Mucosa of descending colon (tissue), 3 donors: ENCODE data around the gene CLDN10. TPM values are rescaled to one million over a fixed set of nuclear protein-coding genes. Genes with fewer than 3 reads are reported as not detected.
A peak's percentile ranks its signal among the peaks of the same experiment; 100 is the strongest.

ENCODE experiments used
- ATAC-seq: fragments of 200-7000 bp; cut with Tn5 transposase; one replicate; pipeline ENCODE4 v1.9.1; 2020; ENCODE audit warnings: mild to moderate bottlenecking, moderate library complexity
- DNase-seq, 3 donors: peaks; one replicate each; pipeline ENCODE4 v3.0.0-alpha.2; 2020
- H3K36me3 ChIP-seq: fragments of 200-600 bp; one replicate; pipeline ENCODE4 v1.8.0; 2021; ENCODE audit warnings: low read depth, mild to moderate bottlenecking
- H3K4me1 ChIP-seq: fragments of 200-600 bp; one replicate; pipeline ENCODE4 v1.8.0; 2021; ENCODE audit warnings: low read depth, mild to moderate bottlenecking
- H3K4me3 ChIP-seq: fragments of 200-600 bp; one replicate; pipeline ENCODE4 v1.8.0; 2021; ENCODE audit warnings: mild to moderate bottlenecking
- H3K9me3 ChIP-seq: fragments of 200-600 bp; one replicate; pipeline ENCODE4 v1.8.0; 2021; ENCODE audit warnings: mild to moderate bottlenecking
- intact Hi-C, 2 donors: fragments of 100-400 bp; cut with DNase I in 1 of 2; cut with micrococcal nuclease in 1 of 2; formaldehyde crosslinking; loops; one replicate each; pipeline versions ENCODE4 v1.11.0 to v1.11.1; 2022; cut with DNase I, micrococcal nuclease
- total RNA-seq, 3 donors: library from RNA; stranded (reverse); fragmentation: NEBNext Ultra II Directional in 2 of 3; extraction: Animal tissue kit (Norgen Biotek cat#: 25700) in 2 of 3; gene quantifications; one replicate each; pipeline versions ENCODE4 v1.2.1 to v1.2.4, GENCODE V29; 2021 to 2023
- TF ChIP-seq, protein P1 (sequence below): fragments of 200-600 bp; IDR thresholded peaks from one replicate; pipeline ENCODE4 v1.8.0; 2022; ENCODE audit warnings: antibody characterized with exemption, mild to moderate bottlenecking
- donor health status: DM: no; HTN: no; CAD: no; lungs with moderate emphysema.
- donor health status: DM: no; HTN: no; CAD: no.
- donor health status: DM: no; HTN: yes; CAD: no.

The CLDN10 gene
- total RNA-seq, 3 donors from 2014 or later, result 0.43 TPM; not detected in 2

DNA sequence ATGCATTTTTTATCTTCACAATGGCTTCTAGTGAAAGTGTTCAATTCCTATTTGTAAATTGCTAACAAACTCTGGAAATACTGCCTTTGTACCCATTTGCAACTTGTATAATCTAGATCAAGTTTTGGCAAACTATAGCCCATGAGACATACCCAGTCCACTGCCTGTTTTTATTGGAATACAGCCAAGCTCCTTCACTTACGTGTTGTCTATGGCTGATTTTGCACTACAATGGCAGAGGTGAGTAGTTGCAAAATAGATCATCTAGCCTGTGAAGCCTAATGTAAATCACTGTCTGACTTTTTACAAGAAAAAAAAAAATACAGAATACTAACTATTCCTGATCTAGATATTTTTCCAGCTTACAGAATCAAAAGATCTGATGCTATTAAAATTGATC is 54.8 kb downstream of the CLDN10 start:
- TF ChIP-seq, protein P1, sequence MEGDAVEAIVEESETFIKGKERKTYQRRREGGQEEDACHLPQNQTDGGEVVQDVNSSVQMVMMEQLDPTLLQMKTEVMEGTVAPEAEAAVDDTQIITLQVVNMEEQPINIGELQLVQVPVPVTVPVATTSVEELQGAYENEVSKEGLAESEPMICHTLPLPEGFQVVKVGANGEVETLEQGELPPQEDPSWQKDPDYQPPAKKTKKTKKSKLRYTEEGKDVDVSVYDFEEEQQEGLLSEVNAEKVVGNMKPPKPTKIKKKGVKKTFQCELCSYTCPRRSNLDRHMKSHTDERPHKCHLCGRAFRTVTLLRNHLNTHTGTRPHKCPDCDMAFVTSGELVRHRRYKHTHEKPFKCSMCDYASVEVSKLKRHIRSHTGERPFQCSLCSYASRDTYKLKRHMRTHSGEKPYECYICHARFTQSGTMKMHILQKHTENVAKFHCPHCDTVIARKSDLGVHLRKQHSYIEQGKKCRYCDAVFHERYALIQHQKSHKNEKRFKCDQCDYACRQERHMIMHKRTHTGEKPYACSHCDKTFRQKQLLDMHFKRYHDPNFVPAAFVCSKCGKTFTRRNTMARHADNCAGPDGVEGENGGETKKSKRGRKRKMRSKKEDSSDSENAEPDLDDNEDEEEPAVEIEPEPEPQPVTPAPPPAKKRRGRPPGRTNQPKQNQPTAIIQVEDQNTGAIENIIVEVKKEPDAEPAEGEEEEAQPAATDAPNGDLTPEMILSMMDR, result no peak
- DNase-seq (no peak), ATAC-seq (no peak)
- Histone ChIP-seq H3K4me1 (no peaks in the 10 kb centered on the region), H3K9me3 (no peaks in the 10 kb centered on the region), H3K36me3 (no peaks in the 10 kb centered on the region), H3K4me3 (no peak overlapping the region)
- intact Hi-C loops, result no loop called here

DNA sequence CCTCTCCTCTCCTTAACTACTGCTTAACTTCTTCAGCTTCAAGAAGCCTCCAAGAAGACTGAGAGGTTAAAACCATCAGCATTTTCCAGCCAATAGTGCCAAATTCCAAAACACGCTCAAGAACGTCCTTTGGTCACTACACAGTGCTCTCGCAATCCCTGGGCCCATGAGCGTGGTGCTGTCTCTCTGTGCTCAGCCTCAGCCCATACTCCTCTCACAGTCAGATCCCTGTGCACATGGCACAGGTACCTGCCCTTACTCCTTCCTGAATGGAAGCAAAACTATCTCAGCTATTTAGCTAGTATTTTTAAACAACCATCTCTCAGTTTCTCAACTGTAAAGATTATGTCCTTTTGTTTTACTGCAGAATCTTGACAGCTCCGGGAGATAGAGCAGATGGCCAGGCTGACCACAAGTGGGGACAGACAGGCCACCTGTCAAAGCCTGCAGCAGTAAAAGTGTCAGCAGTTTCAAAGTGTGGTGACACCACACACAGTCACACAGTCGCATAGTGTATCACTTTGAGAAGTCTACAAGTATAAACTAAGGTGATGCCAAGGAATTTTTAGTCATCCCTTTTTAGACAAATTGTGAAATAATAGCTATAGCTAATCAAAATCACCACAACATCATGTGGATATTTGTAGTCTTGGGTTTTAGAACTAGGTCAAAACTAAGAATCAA is 56.3 kb downstream of the CLDN10 start:
- no peak overlapping the region for H3K4me3 ChIP-seq
- TF ChIP-seq, protein P1, result no peak
- DNase-seq, result no peak
- no peaks in the 10 kb centered on the region for H3K9me3 ChIP-seq
- no peaks in the 10 kb centered on the region for H3K4me1 ChIP-seq
- H3K36me3 ChIP-seq, result no peaks in the 10 kb centered on the region
- intact Hi-C loops, result no loop called here
- no peak for ATAC-seq

DNA sequence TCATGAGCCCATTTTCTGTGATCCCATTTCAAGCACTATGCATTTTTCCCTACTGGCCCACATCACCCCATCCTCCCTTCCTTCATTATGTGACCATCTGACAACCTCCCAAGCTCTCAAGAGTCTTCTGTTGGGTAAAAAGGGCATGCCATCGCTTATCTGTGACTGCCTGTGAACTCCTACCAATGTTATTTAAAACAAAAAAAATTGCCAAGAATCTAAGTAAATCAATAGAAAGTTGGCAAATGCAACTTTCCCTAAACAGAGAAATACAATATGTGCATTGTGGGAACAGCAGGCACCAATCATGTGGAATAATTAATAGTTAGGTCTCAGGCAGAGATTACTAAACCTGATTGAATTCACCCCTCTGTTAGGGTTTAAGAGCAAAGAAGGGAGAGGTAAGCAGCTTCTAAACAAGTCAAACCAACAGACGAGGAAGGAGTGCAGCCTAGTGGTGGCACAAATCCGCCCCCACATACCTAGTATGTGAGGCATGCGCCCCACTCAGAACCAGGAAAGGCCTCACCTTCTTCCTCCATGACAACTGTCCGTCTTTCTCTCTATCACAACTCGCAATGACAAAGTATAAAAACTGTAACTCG is 62.2 kb downstream of the CLDN10 start:
- TF ChIP-seq, protein P1, result no peak
- intact Hi-C loops, result no loop called here
- H3K4me3 ChIP-seq, result no peak overlapping the region
- H3K36me3 ChIP-seq, result no peaks in the 10 kb centered on the region
- no peaks in the 10 kb centered on the region for H3K4me1 ChIP-seq
- no peak for ATAC-seq
- DNase-seq, result no peak
- no peaks in the 10 kb centered on the region for H3K9me3 ChIP-seq

DNA sequence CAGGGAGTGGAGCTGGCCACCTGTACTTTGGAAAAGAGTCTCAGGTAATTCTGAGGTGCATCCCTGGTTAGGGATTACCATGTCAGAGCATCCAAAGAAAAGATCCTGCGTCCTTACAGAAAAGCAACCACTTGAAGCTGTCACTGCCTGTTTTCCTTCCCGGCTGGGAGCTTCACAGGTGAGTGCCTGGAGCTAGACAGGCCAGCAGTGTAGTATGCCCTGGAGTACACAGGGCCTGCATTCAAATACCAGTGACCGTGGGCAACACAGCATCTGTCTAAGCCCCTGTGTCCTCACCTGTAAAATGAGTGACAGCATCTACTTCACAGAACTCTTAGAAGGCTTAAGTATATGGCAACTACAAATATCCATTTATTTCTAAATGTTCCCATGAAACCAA is 63.0 kb downstream of the CLDN10 start:
- no peaks in the 10 kb centered on the region for H3K36me3 ChIP-seq
- ATAC-seq, result no peak

DNA sequence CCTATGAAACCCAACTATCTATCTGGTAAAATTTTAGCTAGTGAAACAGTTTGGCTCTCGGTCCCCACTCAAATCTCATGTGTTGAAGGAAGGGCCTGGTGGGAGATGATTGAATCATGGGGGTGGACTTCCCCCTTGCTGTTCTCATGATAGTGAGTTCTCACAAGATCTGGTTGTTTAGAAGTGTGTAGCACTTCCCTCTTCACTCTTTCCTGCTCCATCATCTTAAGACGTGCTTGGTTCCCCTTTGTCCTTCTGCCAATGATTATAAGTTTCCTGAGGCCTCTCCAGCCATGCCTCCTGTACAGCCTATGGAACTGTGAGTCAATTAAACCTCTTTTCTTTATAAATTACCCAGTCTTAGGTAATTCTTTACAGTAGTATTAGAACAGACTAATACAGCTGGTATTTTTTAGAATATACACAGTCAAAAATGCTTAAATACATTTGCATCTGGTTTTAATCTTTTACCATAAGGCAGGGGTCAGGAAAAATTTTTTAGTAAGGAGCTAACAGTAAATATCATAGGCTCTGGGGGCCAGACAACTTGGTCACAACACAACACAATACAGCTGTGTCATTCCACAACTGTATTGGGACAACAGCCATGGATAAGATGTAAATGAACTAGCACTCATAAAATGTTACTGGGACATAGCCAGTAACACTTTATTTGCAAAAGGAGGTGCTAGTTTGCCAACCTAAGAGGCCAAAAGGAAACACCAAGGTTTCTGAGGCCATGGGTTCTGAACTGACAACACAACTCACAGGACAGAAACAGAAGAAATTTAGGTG is 67.7 kb downstream of the CLDN10 start:
- peak; percentile 86 for ATAC-seq
- H3K36me3 ChIP-seq, result no peaks in the 10 kb centered on the region
- TF ChIP-seq, protein P1, result no peak
- no peak for DNase-seq
- no peaks in the 10 kb centered on the region for H3K9me3 ChIP-seq
- H3K4me3 ChIP-seq, result no peak overlapping the region
- intact Hi-C loops, result loop anchor here (10.0 kb wide), 1 partner anchor 215 kb away; no protein-coding TSS in a partner anchor
- H3K4me1 ChIP-seq, result peaks cover 7% of the 10 kb centered on the region

More for the DNA sequence above, 63.0 kb downstream of the CLDN10 start:
- no peaks in the 10 kb centered on the region for H3K9me3 ChIP-seq
- no peak overlapping the region for H3K4me3 ChIP-seq
- no peaks in the 10 kb centered on the region for H3K4me1 ChIP-seq
- intact Hi-C loops, result no loop called here
- TF ChIP-seq, protein P1, result no peak
- DNase-seq, result no peak
